HepG2 (cell line): ENCODE data around the gene CLEC19A. TPM values are rescaled to one million over a fixed set of nuclear protein-coding genes. Genes with fewer than 3 reads are reported as not detected.

Experiments used
- ATAC-seq: fragments of 200-7000 bp; cut with Tn5 transposase; 3 replicates; pipeline ENCODE4 v1.9.1; 2020; ENCODE audit warnings: mild to moderate bottlenecking, moderate library complexity
- BruUV-seq: library from RNA; stranded (reverse); fragments of 400-500 nt; replicated peaks from 2 replicates; lab custom pipeline; 2021; lab: Mats Ljungman, UMichigan
- CTCF ChIA-PET: fragments of 300-600 bp; formaldehyde crosslinking; extraction: SDS; loops from one replicate; lab custom pipeline; 2021; ENCODE audit warnings: low total read pairs, inconsistent platforms, low intra/inter-chr PET ratio; lab: Yijun Ruan, JAX
- POLR2A ChIA-PET: fragments of 350-600 bp; sonication (Branson Sonifier 250); formaldehyde crosslinking; loops from one replicate; lab custom pipeline; 2020; ENCODE audit warnings: antibody characterized with exemption, inconsistent platforms; lab: Yijun Ruan, JAX
- DNase-seq: peaks from one replicate; pipeline ENCODE4 v3.0.0-alpha.2; 2015; ENCODE audit warnings: low spot score
- FAIRE-seq: peaks from 3 replicates; lab custom pipeline; 2011; peaks lifted over from hg19 to GRCh38; lab: Jason Lieb, UNC
- H2AFZ ChIP-seq: one replicate; pipeline ENCODE4 v1.6.1; 2011; ENCODE audit warnings: low read length, inconsistent platforms
- H3K27ac ChIP-seq: fragments of 300-600 bp; 3 replicates; pipeline ENCODE4 v1.8.0; 2011; ENCODE audit warnings: mixed run types, mild to moderate bottlenecking, mixed read lengths, low read length, inconsistent platforms; ENCODE audit not compliant: insufficient read depth; ENCODE audit errors: extremely low read length
- H3K27me3 ChIP-seq, 2 experiments: fragments of 200-600 bp in 1 of 2; 2 replicates in 1 of 2; 3 replicates in 1 of 2; pipeline versions ENCODE4 v1.6.0 to v1.8.0; 2011; ENCODE audit warnings: low read length in 2 of 2, mild to moderate bottlenecking in 2 of 2, moderate library complexity in 2 of 2, inconsistent platforms in 1 of 2; ENCODE audit not compliant: insufficient read depth in 2 of 2, control insufficient read depth in 1 of 2
- H3K36me3 ChIP-seq, 2 experiments: fragments of 200-600 bp in 1 of 2; replicated peaks in 1 of 2; 2 replicates in 1 of 2; 3 replicates in 1 of 2; pipeline versions ENCODE4 v1.5.1 to v1.8.0; 2011; ENCODE audit warnings: low read length in 2 of 2, inconsistent platforms in 1 of 2; ENCODE audit not compliant: insufficient read depth in 2 of 2, control insufficient read depth in 1 of 2
- H3K4me1 ChIP-seq: 2 replicates; pipeline ENCODE4 v1.5.1; 2012; ENCODE audit warnings: low read length, inconsistent platforms; ENCODE audit not compliant: insufficient read depth
- H3K4me2 ChIP-seq: 2 replicates; pipeline ENCODE4 v1.6.0; 2011; ENCODE audit warnings: low read depth, low read length, inconsistent platforms
- H3K4me3 ChIP-seq, 3 experiments: fragments of 200-600 bp in 1 of 3; sonication (generic), shearing (Covaris generic) in 1 of 3; replicated peaks in 1 of 3; 2 replicates each; pipeline ENCODE4 v1.5.1; 2011 to 2016; ENCODE audit warnings: low read length in 3 of 3, inconsistent platforms in 2 of 3, low read depth in 2 of 3, mild to moderate bottlenecking in 2 of 3, control low read depth in 1 of 3, mixed read lengths in 1 of 3; ENCODE audit not compliant: insufficient read depth in 1 of 3
- H3K79me2 ChIP-seq: one replicate; pipeline ENCODE4 v1.6.1; 2011; ENCODE audit warnings: low read length, inconsistent platforms; ENCODE audit not compliant: insufficient read depth
- H3K9ac ChIP-seq: 2 replicates; pipeline ENCODE4 v1.6.0; 2011; ENCODE audit warnings: mild to moderate bottlenecking, low read depth, low read length, inconsistent platforms; ENCODE audit not compliant: insufficient read depth
- H3K9me3 ChIP-seq: 2 replicates; pipeline ENCODE4 v1.5.1; 2012; ENCODE audit warnings: mild to moderate bottlenecking, low read length
- H4K20me1 ChIP-seq: 2 replicates; pipeline ENCODE4 v1.6.0; 2011; ENCODE audit warnings: inconsistent platforms, mild to moderate bottlenecking, low read length, moderate library complexity; ENCODE audit not compliant: insufficient read depth
- EHMT2 ChIP-seq: fragments of 200-600 bp; sonication (generic); IDR thresholded peaks from 2 replicates; pipeline ENCODE4 v1.7.0; 2017; ENCODE audit warnings: antibody characterized with exemption, low read depth, low read length, borderline replicate concordance
- HDAC1 ChIP-seq: sonication (generic); formaldehyde crosslinking; IDR thresholded peaks from 2 replicates; pipeline ENCODE4 v1.5.1; 2020; ENCODE audit warnings: mild to moderate bottlenecking, missing genetic modification reagents
- HNF4A ChIP-seq: sonication (generic); formaldehyde crosslinking; IDR thresholded peaks from 2 replicates; pipeline ENCODE4 v1.4.0; 2020; ENCODE audit warnings: missing genetic modification reagents
- KLF6 ChIP-seq: IDR thresholded peaks from 2 replicates; pipeline ENCODE4 v1.8.0; 2016; ENCODE audit warnings: missing biosample characterization, missing genetic modification reagents
- SSRP1 ChIP-seq: IDR thresholded peaks from 2 replicates; pipeline ENCODE4 v1.6.1; 2016; ENCODE audit warnings: control low read depth
- TCF7L2 ChIP-seq: IDR thresholded peaks from 2 replicates; pipeline ENCODE4 v1.6.1; 2011; ENCODE audit warnings: mild to moderate bottlenecking, low read depth, low read length, moderate library complexity
- ZNF572 ChIP-seq: sonication (generic); formaldehyde crosslinking; IDR thresholded peaks from 2 replicates; pipeline ENCODE4 v1.5.1; 2020; ENCODE audit warnings: mild to moderate bottlenecking, missing genetic modification reagents
- WGBS: methylation state at CpG from one replicate; pipeline ENCODE4 v1.1.6; 2017; ENCODE audit warnings: low lambda C conversion rate; 5-methylcytosine and 5-hydroxymethylcytosine counted together
- in situ Hi-C: cut with HindIII; loops from 2 replicates; pipeline ENCODE4 v1.10.0; 2017; ENCODE audit warnings: low pct_unique_long_range_greater_than_20kb; ENCODE audit not compliant: extremely low pct_ligation_motif_present
- intact Hi-C: fragments of 100-400 bp; cut with micrococcal nuclease; formaldehyde crosslinking; loops from one replicate; pipeline ENCODE4 v1.10.0; 2022; ENCODE audit not compliant: unreplicated experiment
- polyA plus RNA-seq, 8 experiments: library from polyadenylated mRNA; depleted of rRNA in 3 of 8; stranded (reverse) in 7 of 8; unstranded in 1 of 8; fragments of >200 nt; fragmentation: Illumina TruSeq in 4 of 8; extraction: Trizol in 4 of 8; gene quantifications; 2 replicates each; pipeline versions ENCODE4 v1.2.1 to v1.2.3, GENCODE V29; 2011 to 2016; ENCODE audit warnings: low read depth in 4 of 8, missing spikeins in 1 of 8, mixed read lengths in 1 of 8; ENCODE audit not compliant: insufficient read depth in 1 of 8
- total RNA-seq, 5 experiments: library from RNA; depleted of rRNA; stranded (reverse); fragments of >200 nt; fragmentation: Illumina TruSeq; extraction: Trizol; gene quantifications; 2 replicates each; pipeline ENCODE4 v1.2.3, GENCODE V29; 2016; ENCODE audit warnings: low read depth in 1 of 5
- TF ChIP-seq, protein P1 (sequence below): sonication (generic); formaldehyde crosslinking; IDR thresholded peaks from 2 replicates; pipeline ENCODE4 v1.5.1; 2020; ENCODE audit warnings: mild to moderate bottlenecking, missing genetic modification reagents
- TF ChIP-seq, protein P2 (sequence below): IDR thresholded peaks from 2 replicates; pipeline ENCODE4 v1.6.1; 2016
- TF ChIP-seq, protein P3 (sequence below), 2 experiments: sonication (generic) in 1 of 2; formaldehyde crosslinking in 1 of 2; IDR thresholded peaks; 2 replicates each; pipeline versions ENCODE4 v1.6.1 to v1.9.0; 2014 to 2022; ENCODE audit warnings: antibody characterized with exemption in 1 of 2, borderline replicate concordance in 1 of 2, inconsistent platforms in 1 of 2, low read depth in 1 of 2, missing genetic modification reagents in 1 of 2
- TF ChIP-seq, protein P4 (sequence below): sonication (generic); formaldehyde crosslinking; IDR thresholded peaks from 2 replicates; pipeline ENCODE4 v1.4.0; 2020; ENCODE audit warnings: mild to moderate bottlenecking, missing genetic modification reagents

CLEC19A gene
- total and polyA plus RNA-seq, 2 of the 13 experiments (the other 11 are each of a cell fraction or from before 2014, with no cell fraction given) = not detected

DNA sequence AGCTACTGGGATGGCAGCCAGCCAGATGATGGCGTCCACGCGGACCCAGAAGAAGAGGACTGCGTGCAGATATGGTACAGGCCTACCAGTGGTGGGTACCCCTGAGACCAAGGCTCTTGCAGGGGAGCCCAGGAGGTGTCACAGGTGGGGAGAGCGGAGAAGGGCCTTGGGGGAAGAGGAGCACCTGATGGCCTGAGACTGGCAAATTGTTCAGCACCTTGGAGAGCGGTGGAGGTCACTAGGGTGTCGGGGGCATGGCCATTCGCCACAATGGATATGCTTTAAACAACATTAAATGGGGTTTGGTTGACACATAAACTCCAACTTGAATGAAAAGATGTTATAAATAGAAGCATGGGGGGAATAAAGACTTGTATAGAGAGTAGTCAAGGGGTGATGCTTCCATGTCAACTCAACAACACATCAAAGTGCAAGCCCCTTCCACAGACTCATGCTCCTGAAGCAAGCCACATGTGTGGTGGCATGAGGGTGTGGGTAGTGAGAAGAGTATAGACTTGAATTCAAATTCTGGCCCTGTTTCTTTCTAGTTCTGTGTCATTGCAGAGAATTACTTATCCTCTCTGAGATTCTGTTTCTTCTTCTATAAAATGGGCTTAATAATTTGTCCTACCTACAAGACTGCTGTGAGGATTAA is 22.2 kb downstream of the CLEC19A start:
- 10% methylated on average over 8 of the region's 8 CpGs for WGBS
- DNase-seq = peak; percentile 33
- no peaks in the 10 kb centered on the region for H3K4me1 ChIP-seq
- no peaks in the 10 kb centered on the region for H3K79me2 ChIP-seq
- H4K20me1 ChIP-seq = no peaks in the 10 kb centered on the region; the same call in 1 of the 2 replicates
- intact Hi-C loops (no loop called here), in situ Hi-C loops (no loop called here)
- H3K4me2 ChIP-seq = no peak overlapping the region
- no TSS peak for BruUV-seq
- ChIA-PET CTCF (no interaction called here), POLR2A (no interaction called here)
- peak; percentile 34 for FAIRE-seq
- no peaks in the 10 kb centered on the region for H3K9me3 ChIP-seq
- no peak overlapping the region for H3K4me3 ChIP-seq
- ATAC-seq = peak; percentile 44
- no peak overlapping the region for H2AFZ ChIP-seq
- no peaks in the 10 kb centered on the region for H3K36me3 ChIP-seq
- H3K9ac ChIP-seq = no peak overlapping the region
- H3K27me3 ChIP-seq = peaks cover 0 to 4% of the 10 kb centered on the region in 2 experiments; a peak in 1 of 5 replicates
- H3K27ac ChIP-seq = no peak overlapping the region
- no peak for TF ChIP-seq SSRP1 (CRISPR knock-in tag)
- TF ChIP-seq, protein P1, sequence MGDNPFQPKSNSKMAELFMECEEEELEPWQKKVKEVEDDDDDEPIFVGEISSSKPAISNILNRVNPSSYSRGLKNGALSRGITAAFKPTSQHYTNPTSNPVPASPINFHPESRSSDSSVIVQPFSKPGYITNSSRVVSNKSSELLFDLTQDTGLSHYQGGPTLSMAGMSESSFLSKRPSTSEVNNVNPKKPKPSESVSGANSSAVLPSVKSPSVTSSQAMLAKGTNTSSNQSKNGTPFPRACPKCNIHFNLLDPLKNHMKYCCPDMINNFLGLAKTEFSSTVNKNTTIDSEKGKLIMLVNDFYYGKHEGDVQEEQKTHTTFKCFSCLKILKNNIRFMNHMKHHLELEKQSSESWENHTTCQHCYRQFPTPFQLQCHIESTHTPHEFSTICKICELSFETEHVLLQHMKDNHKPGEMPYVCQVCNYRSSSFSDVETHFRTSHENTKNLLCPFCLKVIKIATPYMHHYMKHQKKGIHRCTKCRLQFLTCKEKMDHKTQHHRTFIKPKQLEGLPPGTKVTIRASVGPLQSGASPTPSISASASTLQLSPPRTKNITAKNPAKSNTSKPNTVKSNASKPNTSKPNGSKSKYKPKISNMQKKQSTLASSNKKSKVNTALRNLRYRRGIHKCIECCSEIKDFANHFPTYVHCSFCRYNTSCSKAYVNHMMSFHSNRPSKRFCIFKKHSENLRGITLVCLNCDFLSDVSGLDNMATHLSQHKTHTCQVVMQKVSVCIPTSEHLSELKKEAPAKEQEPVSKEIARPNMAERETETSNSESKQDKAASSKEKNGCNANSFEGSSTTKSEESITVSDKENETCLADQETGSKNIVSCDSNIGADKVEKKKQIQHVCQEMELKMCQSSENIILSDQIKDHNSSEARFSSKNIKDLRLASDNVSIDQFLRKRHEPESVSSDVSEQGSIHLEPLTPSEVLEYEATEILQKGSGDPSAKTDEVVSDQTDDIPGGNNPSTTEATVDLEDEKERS = no peak
- TF ChIP-seq TCF7L2 = no peak
- no peak for TF ChIP-seq HDAC1 (CRISPR knock-in tag)
- TF ChIP-seq ZNF572 (CRISPR knock-in tag) = no peak
- peak; percentile 99 for TF ChIP-seq EHMT2
- TF ChIP-seq, protein P2, sequence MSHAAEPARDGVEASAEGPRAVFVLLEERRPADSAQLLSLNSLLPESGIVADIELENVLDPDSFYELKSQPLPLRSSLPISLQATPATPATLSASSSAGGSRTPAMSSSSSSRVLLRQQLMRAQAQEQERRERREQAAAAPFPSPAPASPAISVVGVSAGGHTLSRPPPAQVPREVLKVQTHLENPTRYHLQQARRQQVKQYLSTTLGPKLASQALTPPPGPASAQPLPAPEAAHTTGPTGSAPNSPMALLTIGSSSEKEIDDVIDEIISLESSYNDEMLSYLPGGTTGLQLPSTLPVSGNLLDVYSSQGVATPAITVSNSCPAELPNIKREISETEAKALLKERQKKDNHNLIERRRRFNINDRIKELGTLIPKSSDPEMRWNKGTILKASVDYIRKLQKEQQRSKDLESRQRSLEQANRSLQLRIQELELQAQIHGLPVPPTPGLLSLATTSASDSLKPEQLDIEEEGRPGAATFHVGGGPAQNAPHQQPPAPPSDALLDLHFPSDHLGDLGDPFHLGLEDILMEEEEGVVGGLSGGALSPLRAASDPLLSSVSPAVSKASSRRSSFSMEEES (CRISPR knock-in tag) = 0 out of 2 replicates have a peak, but pooled peaks have one; percentile 66
- TF ChIP-seq, protein P3, sequence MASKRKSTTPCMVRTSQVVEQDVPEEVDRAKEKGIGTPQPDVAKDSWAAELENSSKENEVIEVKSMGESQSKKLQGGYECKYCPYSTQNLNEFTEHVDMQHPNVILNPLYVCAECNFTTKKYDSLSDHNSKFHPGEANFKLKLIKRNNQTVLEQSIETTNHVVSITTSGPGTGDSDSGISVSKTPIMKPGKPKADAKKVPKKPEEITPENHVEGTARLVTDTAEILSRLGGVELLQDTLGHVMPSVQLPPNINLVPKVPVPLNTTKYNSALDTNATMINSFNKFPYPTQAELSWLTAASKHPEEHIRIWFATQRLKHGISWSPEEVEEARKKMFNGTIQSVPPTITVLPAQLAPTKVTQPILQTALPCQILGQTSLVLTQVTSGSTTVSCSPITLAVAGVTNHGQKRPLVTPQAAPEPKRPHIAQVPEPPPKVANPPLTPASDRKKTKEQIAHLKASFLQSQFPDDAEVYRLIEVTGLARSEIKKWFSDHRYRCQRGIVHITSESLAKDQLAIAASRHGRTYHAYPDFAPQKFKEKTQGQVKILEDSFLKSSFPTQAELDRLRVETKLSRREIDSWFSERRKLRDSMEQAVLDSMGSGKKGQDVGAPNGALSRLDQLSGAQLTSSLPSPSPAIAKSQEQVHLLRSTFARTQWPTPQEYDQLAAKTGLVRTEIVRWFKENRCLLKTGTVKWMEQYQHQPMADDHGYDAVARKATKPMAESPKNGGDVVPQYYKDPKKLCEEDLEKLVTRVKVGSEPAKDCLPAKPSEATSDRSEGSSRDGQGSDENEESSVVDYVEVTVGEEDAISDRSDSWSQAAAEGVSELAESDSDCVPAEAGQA (IDR thresholded peaks at IDR 0.05; ENCODE audit: low read depth) = no peak
- TF ChIP-seq, protein P3 (CRISPR knock-in tag; IDR thresholded peaks at IDR 0.05; ENCODE audit: borderline replicate concordance) = no peak
- TF ChIP-seq, protein P4, sequence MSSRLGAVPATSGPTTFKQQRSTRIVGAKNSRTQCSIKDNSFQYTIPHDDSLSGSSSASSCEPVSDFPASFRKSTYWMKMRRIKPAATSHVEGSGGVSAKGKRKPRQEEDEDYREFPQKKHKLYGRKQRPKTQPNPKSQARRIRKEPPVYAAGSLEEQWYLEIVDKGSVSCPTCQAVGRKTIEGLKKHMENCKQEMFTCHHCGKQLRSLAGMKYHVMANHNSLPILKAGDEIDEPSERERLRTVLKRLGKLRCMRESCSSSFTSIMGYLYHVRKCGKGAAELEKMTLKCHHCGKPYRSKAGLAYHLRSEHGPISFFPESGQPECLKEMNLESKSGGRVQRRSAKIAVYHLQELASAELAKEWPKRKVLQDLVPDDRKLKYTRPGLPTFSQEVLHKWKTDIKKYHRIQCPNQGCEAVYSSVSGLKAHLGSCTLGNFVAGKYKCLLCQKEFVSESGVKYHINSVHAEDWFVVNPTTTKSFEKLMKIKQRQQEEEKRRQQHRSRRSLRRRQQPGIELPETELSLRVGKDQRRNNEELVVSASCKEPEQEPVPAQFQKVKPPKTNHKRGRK = no peak
- TF ChIP-seq KLF6 (CRISPR knock-in tag) = no peak
- TF ChIP-seq HNF4A (CRISPR knock-in tag) = no peak
